Renal pelvis (tissue), 4 donors: ENCODE data around the gene MKNK2. TPM values are rescaled to one million over a fixed set of nuclear protein-coding genes. Genes with fewer than 3 reads are reported as not detected.
A peak's percentile ranks its signal among the peaks of the same experiment; 100 is the strongest.

Experiments used
- DNase-seq: peaks from one replicate; pipeline ENCODE4 v3.0.0-alpha.2; 2013
- polyA plus RNA-seq, 3 donors: library from polyadenylated mRNA; unstranded; fragments of 120-200 nt; gene quantifications; one replicate each; pipeline ENCODE4 v1.2.1, GENCODE V29; 2013; ENCODE audit not compliant: insufficient read length in 3 of 3

The MKNK2 gene
- polyA plus RNA-seq, 3 donors: 74.4 to 82.8 (median 81.0) TPM

DNA sequence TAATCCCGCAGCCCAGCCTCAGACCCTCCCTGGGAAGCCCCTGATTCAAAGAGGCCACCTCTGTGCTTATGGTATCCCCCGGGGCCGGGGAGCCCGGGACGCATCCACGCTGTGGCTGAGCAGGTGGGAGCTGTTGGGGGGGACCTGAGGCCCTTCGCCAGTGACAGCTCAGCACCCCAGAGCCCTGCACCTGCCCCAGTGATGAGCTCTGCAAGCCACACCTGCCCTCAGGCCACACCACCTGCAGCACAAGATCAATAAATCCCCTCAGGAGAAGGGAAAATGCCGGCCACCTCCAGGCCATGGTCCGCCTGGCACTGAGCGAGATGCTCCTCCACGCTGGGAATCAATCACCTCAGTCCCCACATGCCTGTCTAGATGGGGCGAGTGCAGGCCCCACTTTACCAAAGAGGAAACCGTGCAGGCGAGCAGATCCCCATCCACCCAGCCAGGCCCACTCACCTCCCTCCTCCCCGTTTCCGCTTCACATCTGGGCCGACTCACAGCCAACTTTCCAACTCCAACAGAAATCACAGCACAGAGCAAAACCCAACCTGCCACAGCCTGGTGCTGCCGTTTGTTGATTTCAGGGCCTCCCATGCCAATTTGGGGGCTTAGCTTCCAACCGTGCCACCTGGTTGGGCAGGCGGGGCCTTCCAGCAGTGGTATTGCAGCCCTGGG lies 32.3 kb upstream of the MKNK2 start:
- no peak for DNase-seq

DNA sequence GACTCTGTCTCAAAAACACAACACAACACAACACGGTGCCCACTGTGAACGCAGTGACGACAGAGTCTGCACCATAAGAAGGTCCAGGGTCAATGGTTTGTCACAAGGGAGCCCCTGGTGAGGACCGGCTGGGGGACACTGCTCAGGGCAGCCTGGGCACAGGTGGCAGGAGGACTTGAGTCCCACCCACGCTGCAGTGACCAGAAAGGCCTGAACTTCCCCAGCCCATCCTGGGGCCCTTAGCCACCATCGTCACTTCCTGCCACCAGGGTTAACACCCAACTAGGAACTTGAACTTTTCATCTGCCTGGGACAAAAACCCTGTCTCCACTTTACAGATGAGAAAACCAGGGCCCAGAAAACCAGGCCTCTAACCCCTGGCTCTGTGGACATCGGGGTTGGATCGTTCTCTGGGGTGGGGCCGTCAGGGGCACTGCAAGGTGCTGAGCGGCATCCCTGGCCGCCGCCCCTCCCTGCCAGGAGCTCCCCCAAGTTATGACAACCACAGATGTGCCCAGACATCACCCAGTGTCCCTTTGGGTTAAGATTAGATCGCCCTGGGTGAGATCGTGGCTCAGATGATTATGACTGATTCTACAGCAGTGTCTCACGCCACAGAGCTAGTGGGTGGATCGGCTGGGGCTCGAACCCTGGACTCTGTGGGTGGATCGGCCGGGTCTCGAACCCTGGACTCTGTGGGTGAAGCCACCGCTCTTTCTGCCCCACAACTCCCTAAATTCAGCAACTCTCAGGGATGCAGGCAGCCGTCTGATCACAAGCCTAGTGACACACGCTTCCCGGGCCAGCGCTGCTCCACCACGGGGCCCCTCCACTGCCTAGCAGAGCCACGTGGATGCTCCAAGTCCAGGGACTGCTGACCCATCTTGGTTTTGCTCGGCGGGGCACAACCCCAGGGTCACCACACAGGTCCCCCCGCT lies 31.1 kb upstream of the MKNK2 start:
- no peak for DNase-seq

DNA sequence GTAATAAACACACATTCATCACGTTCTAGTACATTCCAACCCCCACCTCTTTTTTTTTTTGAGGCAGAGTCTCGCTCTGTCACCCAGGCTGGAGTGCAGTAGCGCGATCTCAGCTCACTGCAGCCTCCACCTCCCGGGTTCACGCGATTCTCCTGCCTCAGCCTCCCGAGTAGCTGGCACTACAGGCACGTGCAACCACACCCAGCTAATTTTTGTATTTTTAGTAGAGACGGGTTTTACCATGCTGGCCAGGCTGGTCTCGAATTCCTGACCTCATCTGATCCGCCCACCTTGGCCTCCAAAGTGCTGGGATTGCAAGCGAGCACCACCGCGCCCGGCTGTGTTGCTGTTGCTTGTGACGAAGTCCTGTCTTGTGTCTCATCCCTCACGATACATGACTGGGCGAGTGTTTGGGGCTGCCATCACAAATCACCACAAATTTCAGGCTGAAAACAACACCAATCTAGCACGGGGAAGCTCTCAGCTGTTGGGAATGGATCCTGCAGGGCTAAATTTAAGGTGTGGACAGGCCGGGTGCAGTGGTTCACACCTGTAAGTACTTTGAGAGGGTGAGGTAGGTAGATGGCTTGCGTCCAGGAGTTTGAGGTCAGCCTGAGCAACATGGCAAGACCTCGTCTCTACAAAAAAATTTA lies 29.4 kb upstream of the MKNK2 start:
- DNase-seq: no peak

DNA sequence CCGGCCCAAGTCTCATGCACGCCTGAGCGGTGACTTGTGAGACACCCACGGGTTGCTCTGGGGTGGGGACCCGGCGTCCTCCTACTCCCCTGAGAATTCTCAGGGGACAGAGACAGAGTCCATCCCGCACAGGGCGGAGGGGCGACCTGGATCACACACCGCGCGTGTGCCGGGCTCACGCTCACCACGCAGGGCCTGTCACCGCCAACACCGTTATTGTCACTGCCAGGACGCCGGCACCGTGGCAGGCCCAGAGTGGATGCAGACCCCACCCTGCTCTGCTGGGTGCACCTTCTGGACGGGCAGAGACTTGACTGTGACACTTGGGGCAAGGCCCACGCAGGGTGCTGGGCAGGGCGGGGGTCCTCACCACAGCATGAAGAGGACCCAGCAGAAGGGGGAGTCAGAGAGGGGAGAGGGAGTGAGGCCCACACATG lies 28.8 kb upstream of the MKNK2 start:
- DNase-seq: no peak

DNA sequence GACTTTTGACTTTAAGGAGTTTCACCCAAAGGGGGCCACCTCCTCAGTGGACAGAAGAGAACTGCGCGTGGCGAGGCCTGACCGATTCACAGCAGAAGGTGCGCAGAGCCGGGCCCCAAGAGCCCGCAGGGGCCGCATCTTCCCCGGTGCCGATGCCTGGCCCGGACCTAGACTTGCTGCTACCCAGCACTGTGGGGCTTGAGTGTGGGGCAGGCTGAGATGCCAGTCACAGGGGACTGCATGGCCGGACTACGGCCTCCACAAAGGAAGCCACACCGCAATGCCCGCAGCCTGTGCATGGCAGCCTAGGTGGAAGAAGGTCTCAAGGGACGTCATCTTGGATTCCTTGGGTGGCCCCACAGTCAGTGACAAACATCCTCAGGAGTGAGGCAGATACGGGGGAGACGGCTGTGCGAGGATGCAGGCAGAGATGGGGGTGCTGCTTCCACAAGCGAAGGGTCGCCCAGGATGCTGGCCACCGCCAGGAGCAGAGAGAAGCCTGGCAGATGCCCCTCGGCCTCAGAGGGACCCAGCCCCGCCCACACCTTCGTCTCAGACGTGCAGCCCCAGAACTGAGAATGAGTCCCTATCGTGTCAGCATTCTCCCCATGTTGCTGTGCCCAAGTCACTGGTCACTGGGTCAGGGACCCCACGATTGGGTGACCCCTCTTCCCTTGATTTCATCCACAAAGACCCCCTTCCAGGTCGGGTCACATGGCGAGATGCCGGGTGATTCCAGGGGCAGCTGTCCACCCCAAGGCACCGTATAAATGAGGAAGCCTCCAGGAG lies 28.2 kb upstream of the MKNK2 start:
- no peak for DNase-seq

DNA sequence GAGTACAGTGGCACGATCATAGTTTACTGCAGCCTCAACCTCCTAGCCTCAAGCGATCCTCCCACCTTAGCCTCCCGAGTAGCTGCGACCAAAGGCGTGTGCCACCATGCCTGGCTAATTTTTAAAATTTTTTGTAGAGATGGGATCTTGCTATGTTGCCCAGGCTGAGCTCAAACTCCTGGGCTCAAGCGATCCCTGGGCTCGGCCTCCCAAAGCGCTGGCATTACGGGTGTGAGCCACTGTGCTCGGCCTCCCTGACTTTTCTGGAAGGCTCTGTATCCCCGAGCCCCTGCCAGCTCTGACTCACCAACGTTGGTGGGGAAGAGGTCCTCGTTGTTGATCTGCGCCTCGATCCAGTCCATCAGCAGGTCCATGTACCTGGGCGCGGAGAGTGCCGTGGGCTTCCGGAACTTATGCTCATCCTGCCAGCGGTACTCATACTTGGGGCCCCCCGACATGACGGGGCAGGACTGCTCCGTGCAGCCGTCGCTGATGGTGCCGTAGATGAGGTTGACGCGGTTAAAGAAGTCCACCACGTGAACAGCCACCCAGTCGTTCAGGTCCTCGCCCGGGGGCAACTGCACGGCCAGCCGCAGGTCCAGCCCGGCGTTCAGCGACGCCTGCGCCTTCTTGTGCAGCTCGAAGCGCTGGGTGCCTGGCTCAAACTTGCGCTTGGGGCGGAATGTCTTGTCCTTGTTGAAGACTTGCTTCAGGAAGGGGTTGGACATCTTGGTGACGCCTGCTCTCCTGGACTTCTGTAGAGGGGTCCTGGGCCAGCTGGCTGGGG lies 27.0 kb upstream of the MKNK2 start:
- no peak for DNase-seq

DNA sequence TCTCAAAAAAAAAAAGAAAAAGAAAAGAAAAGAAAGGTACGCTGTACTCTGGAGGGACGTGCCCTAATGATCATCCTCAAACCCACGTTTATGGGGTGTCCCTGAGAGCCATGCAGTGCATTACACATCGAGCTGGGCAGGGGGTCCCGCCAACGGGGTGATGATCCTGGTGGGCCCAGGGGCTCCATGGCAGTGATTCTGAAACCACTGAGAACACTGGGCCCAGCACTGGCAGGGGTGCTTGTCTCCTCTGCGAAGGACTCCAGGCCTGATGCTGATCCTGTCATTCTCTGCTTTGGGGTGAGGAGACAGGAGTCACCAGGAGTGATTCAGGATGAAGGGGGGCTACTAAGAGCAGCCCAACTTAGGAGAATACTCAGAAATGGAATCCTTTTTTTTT lies 26.4 kb upstream of the MKNK2 start:
- DNase-seq: no peak

DNA sequence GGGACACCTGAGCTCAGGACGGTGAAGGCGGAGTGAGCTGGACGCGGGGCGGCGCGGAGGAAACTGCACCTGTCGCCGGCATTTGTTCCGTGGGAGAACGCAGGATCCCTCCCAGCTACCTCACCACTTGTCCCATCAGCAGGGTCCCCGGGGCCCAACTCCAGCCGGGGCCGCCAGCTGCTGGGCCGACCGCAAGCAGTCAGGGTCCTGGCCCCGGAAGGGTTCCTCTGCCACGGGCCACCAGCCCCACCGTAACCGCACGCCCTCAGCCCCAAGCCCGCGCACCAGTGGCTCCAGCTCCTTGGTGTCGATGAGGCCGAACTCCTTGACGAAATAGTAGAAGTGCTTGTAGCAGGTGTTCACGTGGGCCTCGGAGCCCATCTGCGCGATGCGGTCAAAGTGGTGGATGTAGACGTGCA lies 25.5 kb upstream of the MKNK2 start:
- no peak for DNase-seq

DNA sequence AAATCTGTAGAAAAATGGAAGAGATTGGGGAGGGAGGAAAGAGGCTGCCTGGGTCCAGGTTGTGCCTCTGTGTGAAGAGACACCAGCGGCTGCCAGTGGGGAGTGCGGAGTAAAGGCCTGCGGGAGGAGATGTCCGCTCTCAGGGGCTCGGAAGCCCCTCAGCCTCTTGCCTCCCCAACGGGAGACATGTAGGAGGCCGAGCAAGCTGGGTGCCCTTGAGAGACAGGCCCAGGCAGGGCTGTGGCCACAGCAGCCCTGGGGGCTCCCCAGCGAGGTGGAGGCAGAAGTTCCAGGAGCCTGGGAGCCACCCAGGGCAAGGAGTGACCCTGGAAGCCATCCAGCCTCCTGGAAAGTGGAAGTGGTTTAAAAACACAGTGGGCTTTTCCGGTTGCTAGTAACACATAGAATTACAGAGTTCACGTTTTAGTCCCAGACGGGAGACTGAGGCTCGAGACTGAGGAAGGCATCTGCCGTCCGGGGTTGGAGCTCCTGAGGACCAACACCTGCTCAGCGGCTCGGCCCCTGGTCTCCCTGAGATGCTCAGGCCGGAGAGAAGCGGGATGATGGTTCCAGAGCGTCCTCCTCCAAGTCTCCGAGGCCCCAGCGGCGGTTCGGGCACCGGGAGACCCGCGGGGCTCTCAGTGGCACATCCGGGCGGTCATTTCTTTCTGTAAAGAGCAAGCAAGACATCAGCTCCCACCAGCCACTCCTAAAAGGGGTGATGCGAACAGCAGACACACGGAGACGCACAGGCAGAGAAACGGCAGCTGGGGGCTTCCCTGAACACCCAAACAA lies 21.9 kb upstream of the MKNK2 start:
- no peak for DNase-seq

DNA sequence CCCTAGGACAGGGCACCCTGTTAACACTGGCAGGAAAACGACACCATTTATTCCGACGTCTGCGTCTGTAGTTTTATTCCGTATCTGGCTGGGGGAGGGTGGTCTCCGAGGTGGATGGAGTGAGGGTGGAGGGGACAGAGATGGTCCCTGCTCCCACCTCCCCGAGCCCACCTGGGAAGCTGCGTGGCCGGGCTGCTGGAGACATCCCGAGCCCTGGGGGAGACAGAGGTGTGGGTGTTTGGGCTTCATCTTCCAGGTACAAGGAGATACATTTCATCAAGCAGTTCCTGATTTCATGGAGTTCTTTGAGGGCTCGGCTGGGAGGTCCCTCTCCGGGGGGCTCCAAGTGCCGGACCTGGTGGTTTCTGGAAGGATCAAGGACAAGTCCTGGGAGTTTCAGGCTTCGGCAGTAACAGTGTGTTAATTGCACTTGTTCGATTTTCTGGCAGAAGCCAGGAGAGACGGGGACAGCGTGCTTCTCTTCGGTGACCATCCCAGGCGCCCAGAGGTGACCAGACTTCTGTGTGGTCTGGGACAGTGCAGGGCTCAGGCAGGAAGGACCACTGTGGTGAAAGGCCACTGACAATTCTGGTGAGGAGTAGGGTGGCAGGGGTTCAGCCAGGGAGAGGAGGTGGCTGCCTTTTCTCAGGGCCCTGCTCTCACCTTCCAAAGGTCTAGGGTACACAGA lies 20.1 kb upstream of the MKNK2 start:
- DNase-seq: no peak

DNA sequence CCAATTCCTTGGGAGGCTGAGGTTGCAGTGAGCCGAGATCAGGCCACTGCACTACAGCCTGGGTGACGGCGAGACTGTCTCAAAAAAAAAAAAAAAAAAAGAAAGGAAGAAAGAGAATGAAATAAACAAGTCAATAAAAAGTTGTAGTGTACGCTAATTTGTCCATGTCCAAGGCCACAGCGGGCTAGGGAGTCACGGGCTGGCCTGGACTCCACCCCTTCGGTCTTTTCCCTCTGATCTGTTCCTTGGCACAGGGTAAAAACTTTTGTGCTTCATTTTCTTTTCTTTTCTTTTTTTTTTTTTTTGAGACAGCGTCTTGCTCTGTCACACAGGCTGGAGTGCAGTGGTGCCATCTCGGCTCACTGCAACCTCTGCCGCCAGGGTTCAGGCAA lies 19.4 kb upstream of the MKNK2 start:
- no peak for DNase-seq

DNA sequence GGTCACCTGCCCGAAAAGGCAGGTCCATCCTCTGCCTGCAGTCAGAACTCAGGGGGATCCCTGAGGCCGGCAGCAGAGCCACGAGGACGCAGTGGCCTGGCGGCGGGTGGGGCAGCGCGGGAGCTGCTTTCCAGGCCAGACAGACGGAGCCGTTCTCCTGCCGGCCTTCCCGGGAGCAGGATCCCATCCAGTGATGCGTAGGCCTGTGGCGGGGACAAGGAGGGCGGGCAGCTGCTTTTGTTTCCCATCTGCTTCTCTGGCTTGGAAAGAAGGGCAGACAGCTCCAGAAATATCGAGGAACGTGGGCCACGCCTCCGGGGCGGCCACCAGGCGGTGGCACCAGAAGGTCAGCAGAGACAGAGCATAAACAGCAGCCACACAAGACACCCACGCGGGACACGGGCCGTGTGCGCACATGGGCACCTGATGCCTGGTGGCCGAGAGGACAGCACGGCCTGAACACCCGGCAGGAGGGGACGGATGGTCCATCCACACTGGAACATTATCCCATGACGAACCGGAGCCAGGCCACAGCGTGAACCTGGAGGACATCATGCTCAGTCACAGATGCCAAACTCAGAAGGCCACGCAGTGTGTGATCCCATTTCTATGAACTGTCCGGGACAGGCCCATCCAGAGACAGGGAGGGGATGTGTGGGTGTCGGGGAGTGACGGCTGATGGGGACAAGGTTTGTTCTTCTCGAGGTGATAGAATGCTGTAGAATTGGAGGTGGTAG lies 13.9 kb upstream of the MKNK2 start:
- DNase-seq: no peak

DNA sequence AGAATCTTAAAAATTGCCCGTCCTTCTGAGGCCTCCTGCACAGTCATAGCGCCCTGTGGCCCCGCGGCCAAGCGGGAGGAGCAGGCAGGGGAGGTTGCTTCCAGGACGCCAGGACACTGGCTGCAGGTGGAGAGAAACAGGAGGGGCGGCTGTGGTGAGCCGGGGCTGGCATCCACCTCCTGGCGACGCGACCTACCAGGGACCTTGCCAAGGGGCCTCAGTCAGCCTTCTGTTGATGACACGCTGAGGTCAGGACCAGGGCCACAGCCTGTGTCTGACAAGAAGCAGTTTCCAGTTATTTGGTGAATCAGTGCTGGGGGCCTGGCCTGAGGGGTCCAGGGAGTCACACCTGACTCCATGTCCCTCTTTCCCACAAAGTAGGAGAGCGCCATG lies 13.3 kb upstream of the MKNK2 start:
- DNase-seq: no peak

DNA sequence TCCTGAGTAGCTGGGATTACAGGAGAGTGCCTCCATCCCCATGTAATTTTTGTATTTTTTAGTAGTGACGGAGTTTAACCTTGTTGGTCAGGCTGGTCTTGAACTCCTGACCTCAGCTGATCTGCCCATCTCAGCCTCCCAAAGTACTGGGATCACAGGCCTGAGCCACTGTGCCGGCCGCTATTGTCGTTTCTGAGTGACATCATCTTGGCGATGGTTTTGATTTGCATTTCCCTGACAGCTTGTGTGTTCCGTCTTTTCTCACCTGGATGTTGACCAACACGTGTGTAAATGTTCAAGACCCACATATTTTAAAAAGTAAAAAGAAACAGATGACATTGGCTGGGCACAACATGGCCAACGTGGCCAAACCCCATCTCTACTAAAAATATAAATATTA lies 12.8 kb upstream of the MKNK2 start:
- DNase-seq: no peak

DNA sequence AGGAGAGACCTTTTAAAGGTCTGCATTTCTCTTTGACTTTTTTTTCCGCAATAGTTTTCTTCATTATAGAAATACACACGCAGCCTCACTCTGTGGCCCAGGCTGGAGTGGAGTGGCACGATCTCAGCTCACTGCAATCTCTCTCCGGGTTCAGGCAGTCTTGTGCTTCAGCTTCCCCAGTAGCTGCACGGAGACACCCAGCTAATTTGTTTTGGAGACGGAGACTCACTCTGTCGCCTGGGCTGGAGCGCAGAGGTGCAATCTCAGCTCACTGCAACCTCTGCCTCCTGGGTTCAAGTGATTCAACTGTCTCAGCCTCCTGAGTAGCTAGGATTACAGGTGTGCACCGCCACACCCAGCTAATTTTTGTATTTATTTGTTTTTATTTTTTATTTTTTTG lies 11.7 kb upstream of the MKNK2 start:
- DNase-seq: no peak

DNA sequence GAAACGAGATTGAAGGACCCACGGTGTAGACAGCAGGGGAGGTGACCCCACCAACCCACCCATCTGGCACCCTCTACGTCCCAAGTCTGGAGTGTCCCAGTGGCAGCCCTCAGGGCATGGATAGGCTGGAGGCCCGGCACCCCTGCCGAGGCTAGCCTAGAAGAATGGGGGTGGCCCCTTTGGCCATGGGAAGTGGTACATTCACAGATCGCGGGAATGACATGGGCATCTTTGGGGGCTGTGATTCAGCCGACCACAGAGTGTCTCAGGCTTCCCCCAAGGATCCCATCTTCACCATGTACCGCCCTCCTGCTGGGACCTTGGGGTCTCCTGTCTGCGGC lies 11.3 kb upstream of the MKNK2 start:
- no peak for DNase-seq

DNA sequence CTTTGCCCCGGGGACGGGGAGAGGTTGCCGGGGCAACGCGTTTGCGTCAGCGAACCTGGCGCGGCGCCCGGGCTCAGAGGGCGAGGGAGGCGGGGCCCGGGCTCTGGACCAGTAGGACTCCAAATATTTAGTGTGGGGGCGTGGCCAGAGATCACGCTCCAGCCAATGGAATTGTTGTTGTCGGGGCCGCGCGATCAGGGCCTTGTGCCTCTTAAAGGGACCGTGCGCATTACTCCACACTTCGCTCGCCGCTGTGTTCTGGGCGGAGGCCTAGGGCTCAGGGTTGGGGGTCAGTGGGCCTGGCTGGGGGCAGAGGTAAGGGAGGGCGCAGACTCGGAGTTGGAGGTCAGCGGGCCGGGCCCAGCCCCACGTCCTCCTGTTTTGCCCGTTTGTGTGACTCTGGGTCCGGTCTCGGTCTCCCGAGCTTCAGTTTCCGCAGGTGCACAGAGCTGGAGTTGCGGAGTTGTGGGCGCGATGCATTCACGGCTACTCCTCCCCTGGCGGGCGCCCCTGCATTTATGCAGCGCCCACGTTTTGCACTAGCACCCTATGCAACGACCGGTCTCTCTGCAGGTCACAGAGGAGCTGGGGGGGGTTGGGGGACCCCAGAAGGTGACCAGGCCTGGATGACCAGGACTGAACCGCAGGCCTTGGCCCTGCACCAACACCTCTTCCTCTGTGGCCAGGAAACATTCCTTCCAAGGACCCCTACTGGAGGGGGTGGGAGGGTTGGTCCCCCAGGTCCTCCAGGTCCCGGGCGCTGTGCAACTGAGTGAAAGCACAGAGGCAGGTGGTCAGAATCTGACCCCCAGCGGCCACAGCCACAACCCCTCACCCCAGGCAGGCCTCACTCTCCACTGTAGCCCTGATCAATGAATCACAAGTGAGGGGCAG lies 10.7 kb upstream of the MKNK2 start:
- DNase-seq: peak; percentile 99
